Hepatocyte (in vitro differentiated cells): Measurements from ENCODE around the gene LRP1B. TPM values are rescaled to one million over a fixed set of nuclear protein-coding genes. Genes with fewer than 3 reads are reported as not detected.

Experiments
- DNase-seq: peaks from one replicate; pipeline ENCODE4 v3.0.0-alpha.2; 2016; ENCODE audit warnings: low spot score
- H2AFZ ChIP-seq: fragments of 200-600 bp; sonication (generic); 2 replicates; pipeline ENCODE4 v1.6.0; 2016; ENCODE audit warnings: antibody characterized with exemption, mild to moderate bottlenecking
- H3K27ac ChIP-seq: fragments of 200-600 bp; sonication (generic); 2 replicates; pipeline ENCODE4 v1.5.1; 2016; ENCODE audit warnings: mild to moderate bottlenecking
- H3K27me3 ChIP-seq: fragments of 200-600 bp; sonication (generic); 2 replicates; pipeline ENCODE4 v1.6.1; 2016
- H3K36me3 ChIP-seq: fragments of 200-600 bp; sonication (generic); replicated peaks from 2 replicates; pipeline ENCODE4 v1.5.1; 2016; ENCODE audit warnings: low read depth; ENCODE audit not compliant: insufficient read depth
- H3K4me1 ChIP-seq: fragments of 200-600 bp; sonication (generic); 2 replicates; pipeline ENCODE4 v1.5.1; 2016; ENCODE audit warnings: mild to moderate bottlenecking, moderate library complexity; ENCODE audit not compliant: insufficient read depth
- H3K4me2 ChIP-seq: fragments of 200-600 bp; sonication (generic); 2 replicates; pipeline ENCODE4 v1.6.0; 2016
- H3K4me3 ChIP-seq: fragments of 200-600 bp; sonication (generic); 2 replicates; pipeline ENCODE4 v1.5.1; 2016; ENCODE audit warnings: mild to moderate bottlenecking
- H3K79me2 ChIP-seq: fragments of 200-600 bp; sonication (generic); 2 replicates; pipeline ENCODE4 v1.6.0; 2017; ENCODE audit warnings: mild to moderate bottlenecking
- H3K9me2 ChIP-seq: fragments of 200-600 bp; sonication (generic); replicated peaks from 2 replicates; pipeline ENCODE4 v1.6.0; 2017; ENCODE audit warnings: mild to moderate bottlenecking; ENCODE audit not compliant: insufficient read depth
- H3K9me3 ChIP-seq: fragments of 200-600 bp; sonication (generic); 2 replicates; pipeline ENCODE4 v1.5.1; 2016; ENCODE audit warnings: low read depth, mild to moderate bottlenecking
- H4K20me1 ChIP-seq: fragments of 200-600 bp; sonication (generic); 2 replicates; pipeline ENCODE4 v1.6.0; 2016; ENCODE audit warnings: mild to moderate bottlenecking; ENCODE audit not compliant: insufficient read depth, poor library complexity, severe bottlenecking
- EZH2 ChIP-seq: fragments of 200-600 bp; sonication (generic); IDR thresholded peaks from 2 replicates; pipeline ENCODE4 v1.6.1; 2016; ENCODE audit warnings: antibody characterized with exemption, mild to moderate bottlenecking, borderline replicate concordance
- EZH2phosphoT487 ChIP-seq: fragments of 200-600 bp; sonication (generic); IDR thresholded peaks from one replicate; pipeline ENCODE4 v1.6.1; 2018; ENCODE audit warnings: antibody characterized with exemption, mild to moderate bottlenecking, low read depth, moderate library complexity; ENCODE audit not compliant: unreplicated experiment, severe bottlenecking
- WGBS: methylation state at CpG from one replicate; pipeline ENCODE4 v1.1.6; 2016; ENCODE audit warnings: low lambda C conversion rate; ENCODE audit errors: missing lambda C conversion rate; 5-methylcytosine and 5-hydroxymethylcytosine counted together
- polyA plus RNA-seq: library from polyadenylated mRNA; unstranded; fragments of >200 nt; fragmentation: Nextera tagmentation; extraction: Ambion mirVana; gene quantifications from 2 replicates; pipeline ENCODE4 v1.2.1, GENCODE V29; 2016
- total RNA-seq: library from RNA; depleted of rRNA; stranded (reverse); fragments of >200 nt; gene quantifications from 2 replicates; pipeline ENCODE4 v1.2.3, GENCODE V29; 2014
- TF ChIP-seq, protein P1 (sequence below): fragments of 200-600 bp; sonication (generic); IDR thresholded peaks from 2 replicates; pipeline ENCODE4 v1.5.1; 2016; ENCODE audit warnings: antibody characterized with exemption, mild to moderate bottlenecking; ENCODE audit not compliant: poor library complexity

The LRP1B gene
- total and polyA plus RNA-seq, 2 experiments from 2014 or later = 0.65 to 2.0 TPM

DNA sequence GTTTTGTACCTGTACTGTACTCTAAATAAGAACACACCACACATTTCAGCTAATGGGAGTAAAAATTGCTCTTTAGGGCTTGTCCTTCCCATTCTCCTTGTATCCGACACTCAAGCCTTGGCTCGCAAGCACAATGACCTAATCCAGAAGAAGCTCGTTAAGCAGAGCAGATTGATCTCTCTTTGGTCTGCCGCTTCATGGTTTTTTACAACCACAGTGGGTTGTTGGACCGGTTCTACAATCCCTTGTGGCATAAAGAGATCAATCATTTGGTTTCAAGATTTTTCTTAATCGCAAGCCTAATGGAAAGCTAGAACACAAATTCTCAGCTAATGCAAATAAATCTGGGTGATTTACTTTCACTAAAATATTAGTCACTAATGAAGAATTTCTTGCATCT is 662.1 kb downstream of the LRP1B start:
- H3K79me2 ChIP-seq = no peaks in the 10 kb centered on the region
- 31% methylated on average over 6 of the region's 6 CpGs for WGBS
- DNase-seq = peak; percentile 22
- H3K9me3 ChIP-seq = no peaks in the 10 kb centered on the region
- no peak overlapping the region for H3K4me3 ChIP-seq
- no peak overlapping the region for H2AFZ ChIP-seq
- no peaks in the 10 kb centered on the region for H3K9me2 ChIP-seq
- H3K27ac ChIP-seq = no peak overlapping the region
- no peaks in the 10 kb centered on the region for H3K27me3 ChIP-seq
- H3K36me3 ChIP-seq = no peaks in the 10 kb centered on the region
- no peak for TF ChIP-seq EZH2
- TF ChIP-seq, protein P1, sequence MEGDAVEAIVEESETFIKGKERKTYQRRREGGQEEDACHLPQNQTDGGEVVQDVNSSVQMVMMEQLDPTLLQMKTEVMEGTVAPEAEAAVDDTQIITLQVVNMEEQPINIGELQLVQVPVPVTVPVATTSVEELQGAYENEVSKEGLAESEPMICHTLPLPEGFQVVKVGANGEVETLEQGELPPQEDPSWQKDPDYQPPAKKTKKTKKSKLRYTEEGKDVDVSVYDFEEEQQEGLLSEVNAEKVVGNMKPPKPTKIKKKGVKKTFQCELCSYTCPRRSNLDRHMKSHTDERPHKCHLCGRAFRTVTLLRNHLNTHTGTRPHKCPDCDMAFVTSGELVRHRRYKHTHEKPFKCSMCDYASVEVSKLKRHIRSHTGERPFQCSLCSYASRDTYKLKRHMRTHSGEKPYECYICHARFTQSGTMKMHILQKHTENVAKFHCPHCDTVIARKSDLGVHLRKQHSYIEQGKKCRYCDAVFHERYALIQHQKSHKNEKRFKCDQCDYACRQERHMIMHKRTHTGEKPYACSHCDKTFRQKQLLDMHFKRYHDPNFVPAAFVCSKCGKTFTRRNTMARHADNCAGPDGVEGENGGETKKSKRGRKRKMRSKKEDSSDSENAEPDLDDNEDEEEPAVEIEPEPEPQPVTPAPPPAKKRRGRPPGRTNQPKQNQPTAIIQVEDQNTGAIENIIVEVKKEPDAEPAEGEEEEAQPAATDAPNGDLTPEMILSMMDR = no peak
- no peaks in the 10 kb centered on the region for H3K4me1 ChIP-seq
- no peaks in the 10 kb centered on the region for H4K20me1 ChIP-seq
- H3K4me2 ChIP-seq = no peak overlapping the region

DNA sequence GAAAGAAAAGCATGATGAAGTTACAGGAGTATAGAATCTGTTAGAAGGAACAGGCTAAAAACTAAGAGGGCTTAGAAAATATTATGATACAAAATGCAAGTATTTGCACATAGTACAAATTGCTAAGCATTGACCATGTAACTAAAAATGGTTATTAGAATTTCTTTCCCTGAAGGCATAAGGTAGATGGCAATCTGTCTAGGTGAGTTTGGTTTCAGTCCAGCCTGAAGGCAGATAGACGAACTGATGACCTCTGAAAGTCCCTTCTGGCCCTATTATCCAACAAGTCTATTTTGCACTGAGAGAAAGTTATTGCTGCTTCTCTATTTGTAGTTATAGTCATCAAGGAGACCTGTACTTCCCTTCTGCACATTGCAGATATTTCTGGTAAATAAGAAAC is 663.5 kb downstream of the LRP1B start:
- Histone ChIP-seq H3K27me3 (no peaks in the 10 kb centered on the region), H3K4me2 (no peak overlapping the region), H4K20me1 (no peaks in the 10 kb centered on the region), H3K27ac (no peak overlapping the region), H3K9me3 (no peaks in the 10 kb centered on the region), H2AFZ (no peak overlapping the region), H3K4me3 (no peak overlapping the region), H3K36me3 (no peaks in the 10 kb centered on the region), H3K9me2 (no peaks in the 10 kb centered on the region), H3K4me1 (no peaks in the 10 kb centered on the region), H3K79me2 (no peaks in the 10 kb centered on the region)
- 58% methylated on average over 1 of the region's 1 CpG for WGBS
- no peak for DNase-seq
- TF ChIP-seq EZH2phosphoT487 = no peak
- TF ChIP-seq EZH2 = no peak
- TF ChIP-seq, protein P1 = no peak

DNA sequence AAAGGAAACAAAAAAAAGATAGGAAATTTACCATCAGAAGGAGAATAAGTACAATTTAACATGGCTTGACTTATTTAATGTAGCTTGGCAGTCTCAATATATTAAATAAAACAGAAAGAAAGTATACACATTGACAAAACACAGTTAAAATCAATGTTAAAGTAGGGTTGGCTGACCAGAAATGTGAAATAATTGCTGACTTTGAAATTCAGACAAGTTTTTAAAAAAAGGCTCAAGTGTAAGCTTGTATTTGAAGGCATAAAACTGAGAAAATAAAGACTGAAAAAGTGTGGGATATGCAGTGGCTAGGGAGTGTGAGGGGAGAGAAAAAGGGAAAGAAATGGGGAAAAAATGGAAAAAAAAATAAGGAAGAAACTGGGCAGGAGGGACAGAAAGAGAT is 665.8 kb downstream of the LRP1B start:
- no peak overlapping the region for H3K27ac ChIP-seq
- no peaks in the 10 kb centered on the region for H3K9me2 ChIP-seq
- no peaks in the 10 kb centered on the region for H3K79me2 ChIP-seq
- no peaks in the 10 kb centered on the region for H4K20me1 ChIP-seq
- no peaks in the 10 kb centered on the region for H3K4me1 ChIP-seq
- H3K9me3 ChIP-seq = no peaks in the 10 kb centered on the region
- no peak for DNase-seq
- H2AFZ ChIP-seq = no peak overlapping the region
- H3K4me2 ChIP-seq = no peak overlapping the region
- TF ChIP-seq EZH2 = no peak
- TF ChIP-seq, protein P1 = no peak
- TF ChIP-seq EZH2phosphoT487 = no peak
- H3K4me3 ChIP-seq = no peak overlapping the region
- no peaks in the 10 kb centered on the region for H3K36me3 ChIP-seq
- H3K27me3 ChIP-seq = no peaks in the 10 kb centered on the region

DNA sequence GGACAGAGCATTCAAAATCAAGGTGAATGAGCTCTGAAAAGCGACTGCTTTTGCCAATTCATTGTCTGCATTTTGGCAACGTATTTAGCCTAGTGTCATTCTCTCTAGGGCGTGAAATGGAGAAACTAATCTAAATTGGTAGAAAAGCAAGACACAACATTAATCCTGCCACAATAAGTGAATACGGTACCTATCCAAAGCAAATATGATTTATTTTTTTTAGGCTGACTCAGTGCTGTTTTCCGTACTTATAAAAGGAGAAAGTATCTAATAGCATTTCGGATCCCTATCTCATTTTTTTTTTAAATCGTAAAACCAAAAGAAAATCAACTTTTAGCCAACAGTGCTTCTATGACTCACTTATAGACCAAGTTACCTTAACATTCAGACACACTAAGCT is 672.5 kb downstream of the LRP1B start:
- Histone ChIP-seq H3K27me3 (no peaks in the 10 kb centered on the region), H3K4me3 (no peak overlapping the region), H3K79me2 (no peaks in the 10 kb centered on the region), H2AFZ (no peak overlapping the region), H3K9me3 (no peaks in the 10 kb centered on the region), H3K9me2 (no peaks in the 10 kb centered on the region), H3K4me2 (no peak overlapping the region), H3K27ac (no peak overlapping the region), H3K36me3 (no peaks in the 10 kb centered on the region), H4K20me1 (no peaks in the 10 kb centered on the region), H3K4me1 (no peaks in the 10 kb centered on the region)
- no peak for TF ChIP-seq EZH2phosphoT487
- no peak for TF ChIP-seq EZH2
- TF ChIP-seq, protein P1 = no peak
- 78% methylated on average over 7 of the region's 7 CpGs for WGBS
- no peak for DNase-seq
